GM18505 (cell line): ENCODE results near the gene HS1BP3.
A peak's percentile ranks its signal among the peaks of the same experiment; 100 is the strongest.

Experiments used
- ATAC-seq: cut with Tn5 transposase; IDR thresholded peaks from one replicate; pipeline ENCODE4 v1.9.1; 2021; ENCODE audit not compliant: unreplicated experiment
- POLR2A ChIP-seq: IDR thresholded peaks from 4 replicates; pipeline ENCODE4 v1.6.1; 2011; ENCODE audit warnings: borderline replicate concordance; ENCODE audit not compliant: insufficient read depth, insufficient read length; ENCODE audit errors: extremely low read depth

HS1BP3 gene

GRCh38 chr2:20650877-20651730, at the start of gene HS1BP3:
Gene HS1BP3 (minus strand): TSS chr2:20651098. CDS start chr2:20651063, 35 bp downstream.
- peak; percentile 94 for ATAC-seq
- peak; percentile 91 for TF ChIP-seq POLR2A

- TF ChIP-seq POLR2A: no peak
- ATAC-seq: no peak
Measured at GRCh38 chr2:20698916-20699613, 48.2 kb upstream of the HS1BP3 start.

- no peak for TF ChIP-seq POLR2A
- ATAC-seq: no peak
Measured at GRCh38 chr2:20697322-20697934, 46.5 kb upstream of the HS1BP3 start.

GRCh38 chr2:20696366-20696765, 45.5 kb upstream of the HS1BP3 start:
- no peak for ATAC-seq
- TF ChIP-seq POLR2A: no peak

GRCh38 chr2:20693317-20693716, 42.4 kb upstream of the HS1BP3 start:
- TF ChIP-seq POLR2A: no peak
- ATAC-seq: no peak

GRCh38 chr2:20692081-20692480, 41.2 kb upstream of the HS1BP3 start:
- no peak for ATAC-seq

GRCh38 chr2:20691076-20691734, 40.3 kb upstream of the HS1BP3 start:
- ATAC-seq: no peak
- TF ChIP-seq POLR2A: no peak

More at GRCh38 chr2:20692081-20692480, 41.2 kb upstream of the HS1BP3 start:
- no peak for TF ChIP-seq POLR2A

- TF ChIP-seq POLR2A: no peak
- ATAC-seq: no peak
Measured at GRCh38 chr2:20689428-20690264, 38.7 kb upstream of the HS1BP3 start.

- no peak for ATAC-seq
- no peak for TF ChIP-seq POLR2A
Measured at GRCh38 chr2:20687260-20687832, 36.4 kb upstream of the HS1BP3 start.

GRCh38 chr2:20684581-20685063, 33.7 kb upstream of the HS1BP3 start:
- no peak for TF ChIP-seq POLR2A
- no peak for ATAC-seq

- no peak for ATAC-seq
- no peak for TF ChIP-seq POLR2A
Measured at GRCh38 chr2:20682167-20682920, 31.4 kb upstream of the HS1BP3 start.
